HEK293 (cell line): ENCODE results near the gene CSF2RB.

Experiments used
- CTCF ChIA-PET: fragments of 350-600 bp; formaldehyde crosslinking; extraction: SDS; loops from one replicate; lab custom pipeline; 2021; ENCODE audit warnings: antibody characterized with exemption; lab: Yijun Ruan, JAX
- POLR2A ChIA-PET: fragments of 300-600 bp; formaldehyde crosslinking; extraction: SDS; loops from one replicate; lab custom pipeline; 2020; ENCODE audit warnings: antibody characterized with exemption, inconsistent platforms; lab: Yijun Ruan, JAX
- H3K27ac ChIP-seq: fragments of 200-500 bp; sonication (Bioruptor generic); 2 replicates; pipeline ENCODE4 v1.5.1; 2014; ENCODE audit warnings: low read depth, low read length, control low read depth, inconsistent platforms; ENCODE audit errors: extremely low read depth
- H3K36me3 ChIP-seq, 2 experiments: fragments of 200-500 bp in 1 of 2; sonication (Bioruptor generic) in 1 of 2; 1 replicate in 1 of 2; 2 replicates in 1 of 2; pipeline ENCODE4 v1.5.1; 2014 to 2017; ENCODE audit warnings: inconsistent platforms in 2 of 2, low read length in 2 of 2; ENCODE audit not compliant: control insufficient read depth in 2 of 2, insufficient read depth in 1 of 2
- H3K4me1 ChIP-seq: fragments of 200-500 bp; sonication (Bioruptor generic); 2 replicates; pipeline ENCODE4 v1.5.1; 2014; ENCODE audit warnings: mild to moderate bottlenecking, low read length, inconsistent platforms; ENCODE audit not compliant: control insufficient read depth, insufficient read depth
- H3K4me3 ChIP-seq: 2 replicates; pipeline ENCODE4 v1.5.1; 2011; ENCODE audit warnings: low read depth, mild to moderate bottlenecking, control low read depth, low read length, moderate library complexity
- H3K9me3 ChIP-seq: fragments of 200-500 bp; sonication (Bioruptor generic); 2 replicates; pipeline ENCODE4 v1.5.1; 2014; ENCODE audit warnings: low read depth, low read length, inconsistent platforms; ENCODE audit not compliant: control insufficient read depth, insufficient read depth
- EGR2 ChIP-seq: fragments of 450-650 bp; formaldehyde crosslinking; IDR thresholded peaks from 2 replicates; pipeline ENCODE4 v1.5.1; 2016; ENCODE audit warnings: low read depth, missing biosample characterization, missing genetic modification characterization
- GLI4 ChIP-seq: fragments of 450-650 bp; formaldehyde crosslinking; IDR thresholded peaks from 2 replicates; pipeline ENCODE4 v1.5.1; 2016; ENCODE audit warnings: missing biosample characterization, missing genetic modification characterization
- OSR2 ChIP-seq: fragments of 450-650 bp; formaldehyde crosslinking; IDR thresholded peaks from 2 replicates; pipeline ENCODE4 v1.5.1; 2016; ENCODE audit warnings: missing biosample characterization, missing genetic modification characterization
- REPIN1 ChIP-seq: fragments of 450-650 bp; formaldehyde crosslinking; IDR thresholded peaks from 2 replicates; pipeline ENCODE4 v1.5.1; 2017; ENCODE audit warnings: missing biosample characterization, missing genetic modification characterization, low read depth
- ZBTB44 ChIP-seq: fragments of 450-650 bp; IDR thresholded peaks from 2 replicates; pipeline ENCODE4 v1.5.1; 2018; ENCODE audit warnings: missing biosample characterization, mild to moderate bottlenecking, missing genetic modification characterization
- ZBTB7A ChIP-seq: fragments of 450-650 bp; formaldehyde crosslinking; IDR thresholded peaks from 2 replicates; pipeline ENCODE4 v1.5.1; 2016; ENCODE audit warnings: low read depth, missing biosample characterization, missing genetic modification characterization
- ZIC2 ChIP-seq: fragments of 450-650 bp; formaldehyde crosslinking; IDR thresholded peaks from 2 replicates; pipeline ENCODE4 v1.5.1; 2016; ENCODE audit warnings: missing biosample characterization, missing genetic modification characterization
- ZNF155 ChIP-seq: fragments of 450-650 bp; formaldehyde crosslinking; IDR thresholded peaks from 2 replicates; pipeline ENCODE4 v1.5.1; 2016; ENCODE audit warnings: missing biosample characterization, missing genetic modification characterization
- ZNF169 ChIP-seq: fragments of 450-650 bp; formaldehyde crosslinking; IDR thresholded peaks from 2 replicates; pipeline ENCODE4 v1.5.1; 2016; ENCODE audit warnings: missing biosample characterization, missing genetic modification characterization
- ZNF175 ChIP-seq: fragments of 450-650 bp; formaldehyde crosslinking; IDR thresholded peaks from 2 replicates; pipeline ENCODE4 v1.5.1; 2016; ENCODE audit warnings: missing biosample characterization, missing genetic modification characterization
- ZNF18 ChIP-seq: fragments of 450-650 bp; formaldehyde crosslinking; IDR thresholded peaks from 2 replicates; pipeline ENCODE4 v1.5.1; 2016; ENCODE audit warnings: missing biosample characterization, missing genetic modification characterization
- ZNF19 ChIP-seq: fragments of 450-650 bp; formaldehyde crosslinking; IDR thresholded peaks from 2 replicates; pipeline ENCODE4; 2016; ENCODE audit warnings: missing biosample characterization, missing genetic modification characterization, low read depth
- ZNF2 ChIP-seq: fragments of 450-650 bp; formaldehyde crosslinking; IDR thresholded peaks from 2 replicates; pipeline ENCODE4 v1.5.1; 2016; ENCODE audit warnings: missing biosample characterization, missing genetic modification characterization
- ZNF341 ChIP-seq: fragments of 450-650 bp; formaldehyde crosslinking; IDR thresholded peaks from 2 replicates; pipeline ENCODE4; 2016; ENCODE audit warnings: low read depth, missing biosample characterization, missing genetic modification characterization
- ZNF423 ChIP-seq: fragments of 450-650 bp; formaldehyde crosslinking; IDR thresholded peaks from 2 replicates; pipeline ENCODE4 v1.5.1; 2016; ENCODE audit warnings: missing biosample characterization, missing genetic modification characterization
- ZNF449 ChIP-seq: fragments of 450-650 bp; formaldehyde crosslinking; IDR thresholded peaks from 2 replicates; pipeline ENCODE4 v1.5.1; 2017; ENCODE audit warnings: missing biosample characterization, mild to moderate bottlenecking, missing genetic modification characterization, moderate library complexity
- ZNF510 ChIP-seq: fragments of 450-650 bp; formaldehyde crosslinking; IDR thresholded peaks from 2 replicates; pipeline ENCODE4 v1.5.1; 2018; ENCODE audit warnings: mild to moderate bottlenecking, missing genetic modification characterization, missing biosample characterization; ENCODE audit not compliant: insufficient replicate concordance
- ZNF571 ChIP-seq: fragments of 450-650 bp; formaldehyde crosslinking; IDR thresholded peaks from 2 replicates; pipeline ENCODE4 v1.5.0; 2017; ENCODE audit warnings: missing biosample characterization, missing genetic modification characterization
- ZNF596 ChIP-seq: fragments of 450-650 bp; IDR thresholded peaks from 2 replicates; pipeline ENCODE4 v1.5.0; 2018; ENCODE audit warnings: missing biosample characterization, mild to moderate bottlenecking, missing genetic modification characterization, moderate library complexity
- ZSCAN5A ChIP-seq: fragments of 450-650 bp; formaldehyde crosslinking; IDR thresholded peaks from 2 replicates; pipeline ENCODE4 v1.5.1; 2016; ENCODE audit warnings: missing biosample characterization, missing genetic modification characterization
- TF ChIP-seq, protein P1 (sequence below): fragments of 450-650 bp; formaldehyde crosslinking; IDR thresholded peaks from 2 replicates; pipeline ENCODE4 v1.5.1; 2016; ENCODE audit warnings: missing biosample characterization, missing genetic modification characterization
- TF ChIP-seq, protein P2 (sequence below): fragments of 450-650 bp; formaldehyde crosslinking; IDR thresholded peaks from 2 replicates; pipeline ENCODE4 v1.5.1; 2016; ENCODE audit warnings: missing biosample characterization, missing genetic modification characterization

The CSF2RB gene

DNA sequence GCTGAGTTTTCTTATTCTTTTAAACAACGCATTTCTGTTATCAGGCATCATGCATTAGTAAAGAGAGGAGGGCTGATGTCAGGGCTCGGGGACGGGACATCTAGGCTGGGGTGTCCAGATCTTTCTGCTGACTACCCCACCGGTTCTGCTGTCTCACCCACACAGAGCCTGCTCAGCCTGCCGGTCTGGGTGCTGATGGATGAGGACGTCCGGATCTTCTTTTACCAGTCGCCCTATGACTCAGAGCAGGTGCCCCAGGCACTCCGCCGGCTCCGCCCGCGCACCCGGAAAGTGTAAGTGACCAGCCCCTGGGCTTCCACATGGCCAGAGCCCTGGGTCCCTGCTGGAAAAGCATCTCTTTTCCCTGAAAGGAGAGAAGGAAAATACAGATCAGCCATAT is 43.2 kb upstream of the CSF2RB start:
- Histone ChIP-seq H3K9me3 (no peaks in the 10 kb centered on the region), H3K4me3 (no peak overlapping the region), H3K4me1 (no peaks in the 10 kb centered on the region), H3K36me3 (no peaks in the 10 kb centered on the region), H3K27ac (no peak overlapping the region)
- no peak for TF ChIP-seq ZNF449
- no peak for TF ChIP-seq ZNF341 (tag by site-specific recombination)
- ChIA-PET CTCF (interaction anchor here (2.0 to 7.6 kb wide), 2 partner anchors 14 to 107 kb away, joined by 8 to 75 read pairs; no protein-coding TSS in a partner anchor), POLR2A (no interaction called here)

- no peaks in the 10 kb centered on the region for H3K36me3 ChIP-seq
- H3K9me3 ChIP-seq, result no peaks in the 10 kb centered on the region
- H3K4me3 ChIP-seq, result no peak overlapping the region
- ChIA-PET CTCF (interaction anchor here (0.7 to 7.6 kb wide), 3 partner anchors 15 to 106 kb away, joined by 3 to 75 read pairs (median 8); no protein-coding TSS in a partner anchor), POLR2A (interaction anchor here (0.6 kb wide), 1 partner anchor 178 kb away, joined by 4 read pairs; no protein-coding TSS in a partner anchor)
- H3K4me1 ChIP-seq, result no peaks in the 10 kb centered on the region
- no peak overlapping the region for H3K27ac ChIP-seq
- TF ChIP-seq ZNF155 (no peak), REPIN1 (no peak), ZNF2 (tag by site-specific recombination) (no peak), ZNF571 (tag by site-specific recombination) (no peak), ZNF510 (tag by site-specific recombination) (no peak), GLI4 (tag by site-specific recombination) (no peak), ZNF423 (tag by site-specific recombination) (no peak), ZSCAN5A (tag by site-specific recombination) (no peak), EGR2 (tag by site-specific recombination) (no peak), ZNF596 (tag by site-specific recombination) (no peak), ZNF175 (tag by site-specific recombination) (no peak), ZBTB44 (tag by site-specific recombination) (no peak), ZIC2 (tag by site-specific recombination) (no peak), ZNF18 (no peak), OSR2 (tag by site-specific recombination) (no peak), ZNF19 (tag by site-specific recombination) (no peak), ZBTB7A (tag by site-specific recombination) (no peak), ZNF169 (tag by site-specific recombination) (no peak)
- TF ChIP-seq, protein P1, sequence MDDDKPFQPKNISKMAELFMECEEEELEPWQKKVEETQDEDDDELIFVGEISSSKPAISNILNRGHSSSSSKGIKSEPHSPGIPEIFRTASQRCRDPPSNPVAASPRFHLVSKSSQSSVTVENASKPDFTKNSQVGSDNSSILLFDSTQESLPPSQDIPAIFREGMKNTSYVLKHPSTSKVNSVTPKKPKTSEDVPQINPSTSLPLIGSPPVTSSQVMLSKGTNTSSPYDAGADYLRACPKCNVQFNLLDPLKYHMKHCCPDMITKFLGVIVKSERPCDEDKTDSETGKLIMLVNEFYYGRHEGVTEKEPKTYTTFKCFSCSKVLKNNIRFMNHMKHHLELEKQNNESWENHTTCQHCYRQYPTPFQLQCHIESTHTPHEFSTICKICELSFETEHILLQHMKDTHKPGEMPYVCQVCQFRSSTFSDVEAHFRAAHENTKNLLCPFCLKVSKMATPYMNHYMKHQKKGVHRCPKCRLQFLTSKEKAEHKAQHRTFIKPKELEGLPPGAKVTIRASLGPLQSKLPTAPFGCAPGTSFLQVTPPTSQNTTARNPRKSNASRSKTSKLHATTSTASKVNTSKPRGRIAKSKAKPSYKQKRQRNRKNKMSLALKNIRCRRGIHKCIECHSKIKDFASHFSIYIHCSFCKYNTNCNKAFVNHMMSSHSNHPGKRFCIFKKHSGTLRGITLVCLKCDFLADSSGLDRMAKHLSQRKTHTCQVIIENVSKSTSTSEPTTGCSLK, result no peak
- TF ChIP-seq, protein P2, sequence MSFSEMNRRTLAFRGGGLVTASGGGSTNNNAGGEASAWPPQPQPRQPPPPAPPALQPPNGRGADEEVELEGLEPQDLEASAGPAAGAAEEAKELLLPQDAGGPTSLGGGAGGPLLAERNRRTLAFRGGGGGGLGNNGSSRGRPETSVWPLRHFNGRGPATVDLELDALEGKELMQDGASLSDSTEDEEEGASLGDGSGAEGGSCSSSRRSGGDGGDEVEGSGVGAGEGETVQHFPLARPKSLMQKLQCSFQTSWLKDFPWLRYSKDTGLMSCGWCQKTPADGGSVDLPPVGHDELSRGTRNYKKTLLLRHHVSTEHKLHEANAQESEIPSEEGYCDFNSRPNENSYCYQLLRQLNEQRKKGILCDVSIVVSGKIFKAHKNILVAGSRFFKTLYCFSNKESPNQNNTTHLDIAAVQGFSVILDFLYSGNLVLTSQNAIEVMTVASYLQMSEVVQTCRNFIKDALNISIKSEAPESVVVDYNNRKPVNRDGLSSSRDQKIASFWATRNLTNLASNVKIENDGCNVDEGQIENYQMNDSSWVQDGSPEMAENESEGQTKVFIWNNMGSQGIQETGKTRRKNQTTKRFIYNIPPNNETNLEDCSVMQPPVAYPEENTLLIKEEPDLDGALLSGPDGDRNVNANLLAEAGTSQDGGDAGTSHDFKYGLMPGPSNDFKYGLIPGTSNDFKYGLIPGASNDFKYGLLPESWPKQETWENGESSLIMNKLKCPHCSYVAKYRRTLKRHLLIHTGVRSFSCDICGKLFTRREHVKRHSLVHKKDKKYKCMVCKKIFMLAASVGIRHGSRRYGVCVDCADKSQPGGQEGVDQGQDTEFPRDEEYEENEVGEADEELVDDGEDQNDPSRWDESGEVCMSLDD (tag by site-specific recombination), result no peak
These were observed 41.8 kb upstream of the CSF2RB start for GRCh38 chr22:36871669-36872081.
